PC-3 (cell line): Measurements from ENCODE around the gene C1QL3.

ENCODE experiments used
- EZH2 ChIP-seq: fragments of 300-600 bp; sonication (generic); IDR thresholded peaks from one replicate; pipeline ENCODE4 v1.6.1; 2017; ENCODE audit warnings: antibody characterized with exemption, mild to moderate bottlenecking, low read length; ENCODE audit not compliant: unreplicated experiment
- TF ChIP-seq, protein P1 (sequence below): fragments of 300-600 bp; sonication (generic); conservative IDR thresholded peaks from 2 replicates; pipeline ENCODE4 v1.5.1; 2017; ENCODE audit warnings: antibody characterized with exemption, low read depth, mild to moderate bottlenecking, low read length

DNA sequence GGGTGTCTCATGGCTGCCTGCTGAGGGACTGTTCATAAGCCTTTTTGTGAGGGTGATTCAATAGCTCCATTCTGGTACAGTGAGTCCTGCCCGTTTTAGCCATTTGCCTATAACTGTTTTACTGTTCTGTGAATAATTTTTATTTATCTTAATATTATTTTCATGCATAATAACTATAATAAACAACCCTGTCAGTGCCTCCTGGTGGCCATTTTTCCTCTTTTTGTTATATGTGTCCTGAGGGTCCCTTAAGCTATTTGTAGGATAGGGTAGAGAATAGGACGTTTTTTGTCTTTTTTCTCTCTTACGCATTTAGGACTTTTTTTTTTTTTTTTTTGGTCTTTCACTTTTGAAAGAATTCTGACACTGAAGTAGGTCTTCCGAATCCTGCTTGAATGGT, 2.9 kb downstream of the C1QL3 start:
- TF ChIP-seq EZH2 = no peak
- TF ChIP-seq, protein P1, sequence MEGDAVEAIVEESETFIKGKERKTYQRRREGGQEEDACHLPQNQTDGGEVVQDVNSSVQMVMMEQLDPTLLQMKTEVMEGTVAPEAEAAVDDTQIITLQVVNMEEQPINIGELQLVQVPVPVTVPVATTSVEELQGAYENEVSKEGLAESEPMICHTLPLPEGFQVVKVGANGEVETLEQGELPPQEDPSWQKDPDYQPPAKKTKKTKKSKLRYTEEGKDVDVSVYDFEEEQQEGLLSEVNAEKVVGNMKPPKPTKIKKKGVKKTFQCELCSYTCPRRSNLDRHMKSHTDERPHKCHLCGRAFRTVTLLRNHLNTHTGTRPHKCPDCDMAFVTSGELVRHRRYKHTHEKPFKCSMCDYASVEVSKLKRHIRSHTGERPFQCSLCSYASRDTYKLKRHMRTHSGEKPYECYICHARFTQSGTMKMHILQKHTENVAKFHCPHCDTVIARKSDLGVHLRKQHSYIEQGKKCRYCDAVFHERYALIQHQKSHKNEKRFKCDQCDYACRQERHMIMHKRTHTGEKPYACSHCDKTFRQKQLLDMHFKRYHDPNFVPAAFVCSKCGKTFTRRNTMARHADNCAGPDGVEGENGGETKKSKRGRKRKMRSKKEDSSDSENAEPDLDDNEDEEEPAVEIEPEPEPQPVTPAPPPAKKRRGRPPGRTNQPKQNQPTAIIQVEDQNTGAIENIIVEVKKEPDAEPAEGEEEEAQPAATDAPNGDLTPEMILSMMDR = peak; percentile 33
